Measurements from ENCODE around the gene CNBD2. TPM values are rescaled to one million over a fixed set of nuclear protein-coding genes. Genes with fewer than 3 reads are reported as not detected.

The CNBD2 gene
- total and polyA plus RNA-seq, 2 donors (not counting 1 experiment from before 2014, with no cell fraction given) = 8.5 to 19.2 TPM

DNA sequence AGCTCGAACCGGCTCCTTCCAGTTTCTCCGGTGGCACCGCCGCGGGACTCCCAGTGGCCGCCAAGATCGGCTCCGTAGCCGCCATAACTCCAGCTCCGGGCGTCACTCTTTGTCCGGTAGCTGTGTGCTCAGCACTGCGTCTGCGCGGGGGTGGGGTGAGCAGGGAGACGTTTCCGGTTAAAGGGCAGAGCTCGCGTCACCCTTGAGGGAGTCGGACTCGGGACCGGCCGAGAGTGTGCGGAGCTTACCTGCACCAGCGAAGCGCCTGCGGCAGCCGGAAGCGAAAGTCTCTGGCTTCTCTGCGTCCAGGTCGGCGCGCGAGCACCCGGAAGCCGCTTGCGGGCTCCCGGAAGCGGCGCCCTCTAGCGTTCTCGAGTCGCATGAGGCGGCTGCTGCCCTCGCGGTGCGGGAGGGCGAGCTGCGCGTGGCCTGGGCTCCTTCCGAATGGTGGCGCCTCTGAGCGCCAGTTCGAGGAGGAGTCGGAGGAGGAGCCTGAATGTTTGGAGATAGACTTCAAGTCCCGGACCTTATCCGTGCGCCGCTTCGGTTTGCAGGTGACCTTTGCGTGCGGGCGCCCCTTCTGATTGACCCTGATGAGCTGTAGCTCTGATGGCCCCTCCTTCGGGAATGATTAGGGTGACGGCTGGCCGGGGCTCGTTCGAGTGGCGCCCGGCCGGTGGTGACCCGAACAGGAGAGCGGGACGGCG lies 14.0 kb upstream of the CNBD2 start, which contains the start of gene SCAND1:
Gene SCAND1, minus strand, starts transcription at position 303 of the 707 bp plus-strand sequence. Its CDS starts 218 bp downstream, at position 85.
- H3K9ac ChIP-seq (ENCODE audit: low read length) = peak within 1 kb of the TSS; percentile 95
- no peaks in the 10 kb centered on the region for H3K9me3 ChIP-seq (ENCODE audit: control extremely low read depth in 1 of 3, control insufficient read depth in 2 of 3, insufficient read depth in 1 of 3, low read length in 2 of 3)
- POLR2A ChIA-PET = interaction anchor here (0.5 to 3.2 kb wide), 15 partner anchors 11 to 677 kb away, joined by 3 to 20 read pairs (median 4); partner anchors contain the start of genes AAR2, CEP250, CPNE1 and EIF6
- H3K9me3 Mint-ChIP-seq (ENCODE audit: insufficient read depth) = peaks cover 2% of the 10 kb centered on the region
- peak within 1 kb of the TSS; percentile 72 to 96 (median 91) for H3K4me3 ChIP-seq (ENCODE audit: control extremely low read depth in 1 of 5, extremely low read depth in 1 of 5, insufficient read depth in 1 of 5, low read depth in 2 of 5, low read length in 4 of 5)
- H3K27ac ChIP-seq (ENCODE audit: low read length in 2 of 2) = peak within 1 kb of the TSS; percentile 98 to 99
- peak within 1 kb of the TSS; percentile 100 for H3K4me3 Mint-ChIP-seq
- DNase-seq (peak; percentile 99), ATAC-seq (ENCODE audit: low read depth) (peak; percentile 87)
- H3K4me1 ChIP-seq (ENCODE audit: control insufficient read depth in 2 of 2, insufficient read depth in 2 of 2, low read length in 2 of 2) = peaks cover 17 to 24% of the 10 kb centered on the region in 2 donors
- intact Hi-C loops (cut with micrococcal nuclease) = loop anchor here (1.0 to 10.0 kb wide), 13 partner anchors 97 to 1840 kb away; partner anchors contain the start of genes CPNE1, DSN1, EIF2S2 and EIF6
- under 1% methylated on average over 76 of the region's 76 CpGs for WGBS (ENCODE audit: insufficient coverage)
- H3K27me3 Mint-ChIP-seq = no peaks in the 10 kb centered on the region
- no peaks in the 10 kb centered on the region for H3K27me3 ChIP-seq (replicated peaks in 1 of 4; ENCODE audit: control extremely low read depth in 1 of 4, control insufficient read depth in 3 of 4, insufficient read depth in 4 of 4, low read length in 3 of 4)
- peak within 1 kb of the TSS; percentile 83 for H3K4me2 ChIP-seq (replicated peaks; ENCODE audit: low read depth, low read length, poor library complexity, severe bottlenecking)
- H2AFZ ChIP-seq (ENCODE audit: insufficient read depth, low read depth, low read length, poor library complexity, severe bottlenecking) = peak within 1 kb of the TSS; percentile 84
- peak within 1 kb of the TSS; percentile 100 for H3K27ac Mint-ChIP-seq
- H4K20me1 ChIP-seq (ENCODE audit: control insufficient read depth, insufficient read depth, low read length, poor library complexity, severe bottlenecking) = peaks cover 14% of the 10 kb centered on the region
- H3K4me1 Mint-ChIP-seq = peaks cover 22% of the 10 kb centered on the region
- peaks cover 25% of the 10 kb centered on the region for H3K79me2 ChIP-seq (ENCODE audit: control insufficient read depth, insufficient read depth, low read length)
- CTCF ChIA-PET = interaction anchor here (0.8 to 3.7 kb wide), 20 partner anchors 11 to 809 kb away, joined by 3 to 31 read pairs (median 4); partner anchors contain the start of genes CEP250, CNBD2, PHF20 and RBM39
- TF ChIP-seq, protein P1, sequence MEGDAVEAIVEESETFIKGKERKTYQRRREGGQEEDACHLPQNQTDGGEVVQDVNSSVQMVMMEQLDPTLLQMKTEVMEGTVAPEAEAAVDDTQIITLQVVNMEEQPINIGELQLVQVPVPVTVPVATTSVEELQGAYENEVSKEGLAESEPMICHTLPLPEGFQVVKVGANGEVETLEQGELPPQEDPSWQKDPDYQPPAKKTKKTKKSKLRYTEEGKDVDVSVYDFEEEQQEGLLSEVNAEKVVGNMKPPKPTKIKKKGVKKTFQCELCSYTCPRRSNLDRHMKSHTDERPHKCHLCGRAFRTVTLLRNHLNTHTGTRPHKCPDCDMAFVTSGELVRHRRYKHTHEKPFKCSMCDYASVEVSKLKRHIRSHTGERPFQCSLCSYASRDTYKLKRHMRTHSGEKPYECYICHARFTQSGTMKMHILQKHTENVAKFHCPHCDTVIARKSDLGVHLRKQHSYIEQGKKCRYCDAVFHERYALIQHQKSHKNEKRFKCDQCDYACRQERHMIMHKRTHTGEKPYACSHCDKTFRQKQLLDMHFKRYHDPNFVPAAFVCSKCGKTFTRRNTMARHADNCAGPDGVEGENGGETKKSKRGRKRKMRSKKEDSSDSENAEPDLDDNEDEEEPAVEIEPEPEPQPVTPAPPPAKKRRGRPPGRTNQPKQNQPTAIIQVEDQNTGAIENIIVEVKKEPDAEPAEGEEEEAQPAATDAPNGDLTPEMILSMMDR (IDR thresholded peaks at IDR 0.05) = peak; percentile 97
- TF ChIP-seq EZH2 (IDR thresholded peaks at IDR 0.05; ENCODE audit: borderline replicate concordance, insufficient read depth, low read depth, low read length, poor library complexity, severe bottlenecking) = no peak
- peaks cover 0 to 1% of the 10 kb centered on the region in 2 experiments for H3K36me3 ChIP-seq (replicated peaks in 1 of 2; ENCODE audit: control extremely low read depth in 1 of 2, control insufficient read depth in 1 of 2, extremely low read depth in 1 of 2, insufficient read depth in 2 of 2, low read length in 1 of 2)

All from B cell (primary cell).